ENCODE measurements around the gene FANCC. TPM values are rescaled to one million over a fixed set of nuclear protein-coding genes. Genes with fewer than 3 reads are reported as not detected.

Gene FANCC
- total RNA-seq, 1 donor from 2014 or later = 8.8 TPM

GRCh38 chr9:95053611-95054570 is 263.6 kb downstream of the FANCC start:
- no peak for DNase-seq (ENCODE audit: low spot score)

DNA sequence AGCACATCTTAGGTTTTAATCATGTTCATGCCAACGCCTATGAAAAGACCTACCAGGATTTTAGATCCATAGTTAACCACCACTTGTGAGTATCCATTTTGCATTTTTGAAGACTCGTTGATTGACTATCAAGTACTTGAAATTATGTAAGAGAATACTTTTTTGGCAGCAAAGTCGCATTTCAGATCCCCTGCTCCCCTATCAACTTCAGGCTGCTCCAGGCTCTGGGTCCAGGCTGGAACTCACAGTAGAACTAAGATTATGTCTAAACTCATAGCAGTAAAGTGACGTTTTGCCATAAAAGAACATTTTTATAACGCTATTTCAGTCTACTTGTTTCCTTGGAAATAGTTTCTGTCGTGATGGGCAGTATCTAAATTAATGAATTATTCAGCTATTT is 267.7 kb downstream of the FANCC start:
- DNase-seq (ENCODE audit: low spot score) = no peak

Small RNAs within 50 kb of the gene (microRNA-seq; reads per million reads assigned to microRNA genes)
- gene MIR23B (ENCODE audit: borderline number of aligned reads) (27,731 reads per million, percentile 96 among the genes with 10 or more reads in this experiment), gene MIR24-1 (ENCODE audit: borderline number of aligned reads) (not detected), gene MIR27B (ENCODE audit: borderline number of aligned reads) (1,903 reads per million, percentile 82 among the genes with 10 or more reads in this experiment), gene MIR3074 (ENCODE audit: borderline number of aligned reads) (not detected), gene MIR6081 (ENCODE audit: borderline number of aligned reads) (not detected)

Other genes with a start within 250 kb of the FANCC start
- gene PTCH1, start 199.3 kb upstream of the FANCC start, total RNA-seq = 12.5 TPM

Data from mesenteric fat pad (tissue), 1 donor.